HepG2 (cell line): ENCODE data around the gene GHRL. TPM values are rescaled to one million over a fixed set of nuclear protein-coding genes. Genes with fewer than 3 reads are reported as not detected.

Experiments
- ARID3A ChIP-seq: IDR thresholded peaks from 2 replicates; pipeline ENCODE4 v1.6.1; 2012; ENCODE audit warnings: low read depth, low read length, improper control_type of control experiment
- ATAD3A ChIP-seq: sonication (generic); formaldehyde crosslinking; IDR thresholded peaks from 2 replicates; pipeline ENCODE4 v1.4.0; 2020; ENCODE audit warnings: missing genetic modification reagents
- ELF1 ChIP-seq: sonication (generic); formaldehyde crosslinking; IDR thresholded peaks from 2 replicates; pipeline ENCODE4 v1.4.0; 2020; ENCODE audit warnings: missing genetic modification reagents
- FOXO1 ChIP-seq: sonication (generic); formaldehyde crosslinking; IDR thresholded peaks from 2 replicates; pipeline ENCODE4 v1.4.0; 2020; ENCODE audit warnings: missing genetic modification reagents
- GABPB1 ChIP-seq: IDR thresholded peaks from 2 replicates; pipeline ENCODE4 v1.6.1; 2016; ENCODE audit warnings: mild to moderate bottlenecking, missing genetic modification reagents, moderate library complexity, missing compliant biosample characterization
- GATAD1 ChIP-seq: IDR thresholded peaks from 2 replicates; pipeline ENCODE4 v1.6.1; 2016; ENCODE audit warnings: missing genetic modification reagents, missing compliant biosample characterization
- IRF2 ChIP-seq: IDR thresholded peaks from 2 replicates; pipeline ENCODE4 v1.6.1; 2018; ENCODE audit warnings: missing genetic modification reagents, missing compliant biosample characterization
- KDM5B ChIP-seq: sonication (generic); formaldehyde crosslinking; IDR thresholded peaks from 2 replicates; pipeline ENCODE4 v1.4.0; 2020; ENCODE audit warnings: missing genetic modification reagents, mild to moderate bottlenecking, borderline replicate concordance
- MXD4 ChIP-seq: IDR thresholded peaks from 2 replicates; pipeline ENCODE4 v1.6.1; 2016; ENCODE audit warnings: mild to moderate bottlenecking, missing biosample characterization, missing genetic modification reagents
- NFE2L1 ChIP-seq: sonication (generic); formaldehyde crosslinking; IDR thresholded peaks from 2 replicates; pipeline ENCODE4 v1.4.0; 2020; ENCODE audit warnings: missing genetic modification reagents, mild to moderate bottlenecking, borderline replicate concordance
- TP53 ChIP-seq: sonication (generic); formaldehyde crosslinking; conservative IDR thresholded peaks from 2 replicates; pipeline ENCODE4 v1.4.0; 2020; ENCODE audit warnings: missing genetic modification reagents
- U2AF1 ChIP-seq: fragments of 200-400 bp; formaldehyde crosslinking; optimal IDR thresholded peaks from 2 replicates; pipeline ENCODE3; 2017; ENCODE audit warnings: mild to moderate bottlenecking, low read depth, low read length
- ZBTB26 ChIP-seq: IDR thresholded peaks from 2 replicates; pipeline ENCODE4 v1.6.1; 2016; ENCODE audit warnings: missing compliant biosample characterization, missing genetic modification reagents, borderline replicate concordance
- ZFP37 ChIP-seq: sonication (generic); formaldehyde crosslinking; IDR thresholded peaks from 2 replicates; pipeline ENCODE4 v1.4.0; 2020; ENCODE audit warnings: missing genetic modification reagents, borderline replicate concordance
- ZNF280D ChIP-seq: sonication (generic); formaldehyde crosslinking; IDR thresholded peaks from 2 replicates; pipeline ENCODE4 v1.5.1; 2020; ENCODE audit warnings: mild to moderate bottlenecking, missing genetic modification reagents
- ZNF354B ChIP-seq: sonication (generic); formaldehyde crosslinking; IDR thresholded peaks from 2 replicates; pipeline ENCODE4 v1.8.0; 2022; ENCODE audit warnings: mild to moderate bottlenecking, missing genetic modification reagents
- ZNF44 ChIP-seq: sonication (generic); formaldehyde crosslinking; IDR thresholded peaks from 2 replicates; pipeline ENCODE4 v1.5.1; 2020; ENCODE audit warnings: mild to moderate bottlenecking, missing genetic modification reagents
- ZNF550 ChIP-seq: sonication (generic); formaldehyde crosslinking; IDR thresholded peaks from 2 replicates; pipeline ENCODE4 v1.4.0; 2020; ENCODE audit warnings: mild to moderate bottlenecking, missing genetic modification reagents, borderline replicate concordance
- ZNF703 ChIP-seq: sonication (generic); formaldehyde crosslinking; IDR thresholded peaks from 2 replicates; pipeline ENCODE4 v1.5.1; 2020; ENCODE audit warnings: missing genetic modification reagents, mild to moderate bottlenecking, moderate library complexity, borderline replicate concordance
- ZNF704 ChIP-seq: sonication (generic); formaldehyde crosslinking; IDR thresholded peaks from 2 replicates; pipeline ENCODE4 v1.8.1; 2023; ENCODE audit warnings: mild to moderate bottlenecking, inconsistent platforms, moderate library complexity, missing genetic modification reagents, borderline replicate concordance
- polyA plus RNA-seq, 8 experiments: library from polyadenylated mRNA; depleted of rRNA in 3 of 8; stranded (reverse) in 7 of 8; unstranded in 1 of 8; fragments of >200 nt; fragmentation: Illumina TruSeq in 4 of 8; extraction: Trizol in 4 of 8; gene quantifications; 2 replicates each; pipeline versions ENCODE4 v1.2.1 to v1.2.3, GENCODE V29; 2011 to 2016; ENCODE audit warnings: low read depth in 4 of 8, missing spikeins in 1 of 8, mixed read lengths in 1 of 8; ENCODE audit not compliant: insufficient read depth in 1 of 8
- total RNA-seq, 5 experiments: library from RNA; depleted of rRNA; stranded (reverse); fragments of >200 nt; fragmentation: Illumina TruSeq; extraction: Trizol; gene quantifications; 2 replicates each; pipeline ENCODE4 v1.2.3, GENCODE V29; 2016; ENCODE audit warnings: low read depth in 1 of 5
- TF ChIP-seq, protein P1 (sequence below): sonication (generic); formaldehyde crosslinking; conservative IDR thresholded peaks from 2 replicates; pipeline ENCODE4 v1.4.0; 2020; ENCODE audit warnings: missing genetic modification reagents

The GHRL gene
- total and polyA plus RNA-seq, 2 of the 13 experiments (the other 11 are each of a cell fraction or from before 2014, with no cell fraction given), result 0.09 TPM; not detected in 1

- TF ChIP-seq ZNF280D (CRISPR knock-in tag) (no peak), KDM5B (CRISPR knock-in tag) (peak; percentile 24; the same call in 1 of the 2 replicates), ZFP37 (CRISPR knock-in tag) (no peak), ELF1 (CRISPR knock-in tag) (no peak), TP53 (CRISPR knock-in tag) (0 out of 2 replicates have a peak, but pooled peaks have one; percentile 9), ZNF354B (CRISPR knock-in tag) (no peak), ZNF703 (0 out of 2 replicates have a peak, but pooled peaks have one; percentile 24), FOXO1 (CRISPR knock-in tag) (no peak), ARID3A (no peak), MXD4 (CRISPR knock-in tag) (no peak), ZNF44 (CRISPR knock-in tag) (no peak), U2AF1 (no peak), ZNF704 (CRISPR knock-in tag) (0 out of 2 replicates have a peak, but pooled peaks have one; percentile 55), ZNF550 (CRISPR knock-in tag) (no peak), GABPB1 (CRISPR knock-in tag) (peak; percentile 32; the same call in 1 of the 2 replicates), NFE2L1 (CRISPR knock-in tag) (no peak), ZBTB26 (CRISPR knock-in tag) (no peak; the same call in 1 of the 2 replicates), ATAD3A (no peak), GATAD1 (CRISPR knock-in tag) (no peak), IRF2 (CRISPR knock-in tag) (no peak)
- TF ChIP-seq, protein P1, sequence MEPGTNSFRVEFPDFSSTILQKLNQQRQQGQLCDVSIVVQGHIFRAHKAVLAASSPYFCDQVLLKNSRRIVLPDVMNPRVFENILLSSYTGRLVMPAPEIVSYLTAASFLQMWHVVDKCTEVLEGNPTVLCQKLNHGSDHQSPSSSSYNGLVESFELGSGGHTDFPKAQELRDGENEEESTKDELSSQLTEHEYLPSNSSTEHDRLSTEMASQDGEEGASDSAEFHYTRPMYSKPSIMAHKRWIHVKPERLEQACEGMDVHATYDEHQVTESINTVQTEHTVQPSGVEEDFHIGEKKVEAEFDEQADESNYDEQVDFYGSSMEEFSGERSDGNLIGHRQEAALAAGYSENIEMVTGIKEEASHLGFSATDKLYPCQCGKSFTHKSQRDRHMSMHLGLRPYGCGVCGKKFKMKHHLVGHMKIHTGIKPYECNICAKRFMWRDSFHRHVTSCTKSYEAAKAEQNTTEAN (CRISPR knock-in tag), result no peak
Measured at GRCh38 chr3:10248984-10249748, 43.6 kb downstream of the GHRL start (continued).
